Measurements from ENCODE around the gene SCN1A. TPM values are rescaled to one million over a fixed set of nuclear protein-coding genes. Genes with fewer than 3 reads are reported as not detected.

SCN1A gene
- total and polyA plus RNA-seq, 2 experiments from 2014 or later = under 0.01 TPM; not detected in 1

GRCh38 chr2:166163775-166164174, 36.0 kb upstream of the SCN1A start:
- Histone ChIP-seq H3K36me3 (no peaks in the 10 kb centered on the region), H3K27ac (no peak overlapping the region), H3K9me3 (ENCODE audit: low read depth) (no peaks in the 10 kb centered on the region), H3K4me1 (ENCODE audit: low read depth) (no peaks in the 10 kb centered on the region), H3K4me3 (no peak overlapping the region), H3K27me3 (no peaks in the 10 kb centered on the region)
- DNase-seq (ENCODE audit: low read depth in 1 of 2, low spot score in 1 of 2) = no peak
- TF ChIP-seq CTCF (IDR thresholded peaks at IDR 0.05; ENCODE audit: low read depth, low read length) = no peak

- no peak overlapping the region for H3K4me3 ChIP-seq
- no peak for DNase-seq (ENCODE audit: low read depth in 1 of 2, low spot score in 1 of 2)
- no peak for TF ChIP-seq CTCF (IDR thresholded peaks at IDR 0.05; ENCODE audit: low read depth, low read length)
- H3K9me3 ChIP-seq (ENCODE audit: low read depth) = no peaks in the 10 kb centered on the region
- H3K36me3 ChIP-seq = no peaks in the 10 kb centered on the region
- H3K27me3 ChIP-seq = no peaks in the 10 kb centered on the region
- no peak overlapping the region for H3K27ac ChIP-seq
- H3K4me1 ChIP-seq (ENCODE audit: low read depth) = no peaks in the 10 kb centered on the region
Measured at GRCh38 chr2:166158546-166158945, 30.7 kb upstream of the SCN1A start.

GRCh38 chr2:166157578-166157977, 29.8 kb upstream of the SCN1A start:
- no peaks in the 10 kb centered on the region for H3K27me3 ChIP-seq
- no peaks in the 10 kb centered on the region for H3K9me3 ChIP-seq (ENCODE audit: low read depth)
- no peak overlapping the region for H3K27ac ChIP-seq
- no peaks in the 10 kb centered on the region for H3K36me3 ChIP-seq
- TF ChIP-seq CTCF (IDR thresholded peaks at IDR 0.05; ENCODE audit: low read depth, low read length) = no peak
- DNase-seq (ENCODE audit: low read depth in 1 of 2, low spot score in 1 of 2) = no peak
- no peak overlapping the region for H3K4me3 ChIP-seq
- H3K4me1 ChIP-seq (ENCODE audit: low read depth) = no peaks in the 10 kb centered on the region

- H3K4me1 ChIP-seq (ENCODE audit: low read depth) = no peaks in the 10 kb centered on the region
- TF ChIP-seq CTCF (IDR thresholded peaks at IDR 0.05; ENCODE audit: low read depth, low read length) = no peak
- no peaks in the 10 kb centered on the region for H3K9me3 ChIP-seq (ENCODE audit: low read depth)
- no peak overlapping the region for H3K4me3 ChIP-seq
- peaks cover 4% of the 10 kb centered on the region for H3K27me3 ChIP-seq
- no peak for DNase-seq (ENCODE audit: low read depth in 1 of 2, low spot score in 1 of 2)
- H3K36me3 ChIP-seq = no peaks in the 10 kb centered on the region
- no peak overlapping the region for H3K27ac ChIP-seq
Measured at GRCh38 chr2:166156985-166157490, 29.2 kb upstream of the SCN1A start.

GRCh38 chr2:166155589-166155988, 27.8 kb upstream of the SCN1A start:
- TF ChIP-seq CTCF (IDR thresholded peaks at IDR 0.05; ENCODE audit: low read depth, low read length) = no peak
- no peak for DNase-seq (ENCODE audit: low read depth in 1 of 2, low spot score in 1 of 2)
- H3K36me3 ChIP-seq = no peaks in the 10 kb centered on the region

More at GRCh38 chr2:166155589-166155988, 27.8 kb upstream of the SCN1A start:
- H3K9me3 ChIP-seq (ENCODE audit: low read depth) = no peaks in the 10 kb centered on the region
- H3K27me3 ChIP-seq = peaks cover 4% of the 10 kb centered on the region
- H3K27ac ChIP-seq = no peak overlapping the region
- H3K4me3 ChIP-seq = no peak overlapping the region
- H3K4me1 ChIP-seq (ENCODE audit: low read depth) = no peaks in the 10 kb centered on the region
